ENCODE results near the gene TIAM2.
"Not testable (repeated sequence)": the region's sequence is repeated elsewhere in the genome, so short reads cannot be mapped to it uniquely, and the experiment has no call there.

- TF ChIP-seq POLR2A, CTCF (IDR thresholded peaks at IDR 0.05): not testable (repeated sequence)
Measured at GRCh38 chr6:155119201-155119600, 124.1 kb downstream of the TIAM2 start.
